HG02571 (cell line): ENCODE data around the gene MCEMP1.
A peak's percentile ranks its signal among the peaks of the same experiment; 100 is the strongest.

Experiments
- ATAC-seq: cut with Tn5 transposase; IDR thresholded peaks from one replicate; pipeline ENCODE4 v1.9.1; 2021; ENCODE audit warnings: mild to moderate bottlenecking, moderate library complexity; ENCODE audit not compliant: unreplicated experiment

The MCEMP1 gene, protein sequence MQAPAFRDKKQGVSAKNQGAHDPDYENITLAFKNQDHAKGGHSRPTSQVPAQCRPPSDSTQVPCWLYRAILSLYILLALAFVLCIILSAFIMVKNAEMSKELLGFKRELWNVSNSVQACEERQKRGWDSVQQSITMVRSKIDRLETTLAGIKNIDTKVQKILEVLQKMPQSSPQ

GRCh38 chr19:7676854-7677253, at the start of gene MCEMP1:
Gene MCEMP1 (plus strand): TSS chr19:7677090. CDS start chr19:7677121, 31 bp downstream.
- no peak for ATAC-seq

- ATAC-seq, result no peak
These were observed 49.7 kb upstream of the MCEMP1 start for GRCh38 chr19:7627166-7627565.

GRCh38 chr19:7628589-7629311, 48.1 kb upstream of the MCEMP1 start:
- ATAC-seq, result no peak

DNA sequence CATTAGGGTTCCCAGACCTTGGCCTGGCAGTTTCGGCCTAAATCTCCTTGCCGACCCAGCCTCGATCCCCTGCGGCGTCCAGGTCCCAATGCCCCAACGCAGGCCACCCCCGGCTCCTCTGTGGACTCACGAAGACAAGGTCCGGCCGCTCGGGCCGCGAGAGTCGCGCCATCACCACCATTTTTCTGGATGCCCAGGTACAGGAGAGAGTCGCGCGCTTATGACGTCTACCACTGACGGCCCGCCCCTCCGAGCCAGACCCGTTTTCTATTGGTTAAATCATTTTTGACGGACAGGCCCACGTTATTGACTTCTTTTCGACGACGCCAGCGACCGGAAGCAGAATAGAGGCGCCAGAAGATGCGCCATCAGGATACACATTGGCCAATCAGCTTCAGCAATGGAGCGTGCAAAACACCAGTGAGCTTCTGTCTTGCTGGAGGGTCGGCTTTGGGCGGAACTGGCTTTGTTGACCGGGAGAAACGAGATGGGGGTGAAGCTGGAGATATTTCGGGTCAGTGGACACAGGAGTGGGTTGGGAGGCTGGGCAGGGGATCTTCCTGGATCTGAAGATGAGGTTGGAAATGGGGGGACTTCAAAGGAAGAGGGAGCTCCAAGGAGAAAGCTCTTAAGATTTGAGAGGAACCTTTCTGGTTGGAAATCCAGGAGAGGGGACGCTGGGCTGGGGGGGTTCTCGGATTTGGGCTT, 47.4 kb upstream of the MCEMP1 start, which contains the start of the genes PET100 and XAB2:
Gene PET100, plus strand, starts transcription at position 447 of the 708 bp plus-strand sequence. Its CDS starts 41 bp downstream, at position 488.
Gene XAB2, minus strand, starts transcription at position 199 of the 708 bp plus-strand sequence. Its CDS starts 18 bp downstream, at position 181.
- ATAC-seq, result peak; percentile 81

DNA sequence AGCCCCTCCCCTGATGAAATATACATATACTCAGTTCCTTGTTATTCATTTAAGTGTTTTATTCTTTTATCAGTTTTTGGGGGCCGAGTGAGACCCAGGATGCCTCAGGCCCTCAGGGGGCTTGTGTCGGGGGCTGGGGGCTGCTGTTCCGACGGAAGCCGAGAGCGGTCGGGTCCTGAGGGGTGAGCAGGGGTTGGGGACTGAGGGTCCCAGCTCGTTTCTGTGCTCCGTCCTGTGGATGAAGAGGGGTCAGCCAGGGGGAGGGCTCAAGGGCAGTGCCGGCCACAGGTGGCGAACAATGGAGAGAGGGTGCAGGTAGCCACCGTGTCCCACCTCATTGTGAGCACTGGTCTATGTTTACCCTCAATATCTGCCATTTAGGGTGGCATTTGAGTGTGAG, 45.3 kb upstream of the MCEMP1 start:
- no peak for ATAC-seq

GRCh38 chr19:7632340-7633203, 44.3 kb upstream of the MCEMP1 start:
- ATAC-seq, result no peak

GRCh38 chr19:7633698-7634097, 43.2 kb upstream of the MCEMP1 start, which contains the start of gene PCP2:
Gene PCP2 (minus strand): TSS chr19:7633719. CDS start chr19:7633457, 262 bp downstream.
- no peak for ATAC-seq

DNA sequence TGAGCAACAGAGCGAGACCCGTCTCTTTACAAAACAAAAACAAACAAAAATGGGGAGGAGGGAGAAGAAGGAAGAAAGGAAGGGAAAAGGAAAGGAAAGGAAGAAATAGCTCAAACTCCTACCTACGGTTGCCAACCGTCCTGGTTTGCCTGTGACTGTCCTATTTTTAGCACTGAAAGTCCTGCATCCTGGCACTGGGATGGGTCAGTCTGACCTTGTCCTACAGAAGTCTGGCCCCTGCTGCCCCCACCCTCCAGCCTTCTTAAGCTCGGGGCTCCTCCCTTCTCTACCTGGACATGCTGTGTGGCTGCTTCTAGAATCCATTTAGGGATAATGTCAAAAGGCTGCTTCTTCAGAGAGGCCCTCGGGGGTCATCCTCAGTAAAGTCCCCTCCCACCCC, 41.2 kb upstream of the MCEMP1 start:
- ATAC-seq, result no peak

DNA sequence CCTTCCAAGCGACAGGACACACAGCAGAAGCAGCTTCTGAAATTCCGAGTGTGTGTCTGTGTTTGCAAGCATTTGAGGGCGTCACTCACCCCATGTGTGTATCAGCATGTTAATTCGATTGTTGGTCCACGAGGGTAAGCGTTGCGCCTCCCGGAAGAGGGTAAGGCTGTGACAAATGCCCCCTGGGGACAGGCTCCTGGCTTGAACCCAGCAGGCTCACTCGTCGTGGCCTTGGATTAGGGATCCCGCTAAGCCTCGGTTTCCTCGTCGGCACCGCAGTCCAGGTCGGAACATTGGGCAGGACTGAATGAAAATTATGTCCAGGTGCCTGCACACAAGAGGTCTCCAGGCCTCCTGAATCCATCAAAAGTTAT, 40.6 kb upstream of the MCEMP1 start:
- ATAC-seq, result no peak

DNA sequence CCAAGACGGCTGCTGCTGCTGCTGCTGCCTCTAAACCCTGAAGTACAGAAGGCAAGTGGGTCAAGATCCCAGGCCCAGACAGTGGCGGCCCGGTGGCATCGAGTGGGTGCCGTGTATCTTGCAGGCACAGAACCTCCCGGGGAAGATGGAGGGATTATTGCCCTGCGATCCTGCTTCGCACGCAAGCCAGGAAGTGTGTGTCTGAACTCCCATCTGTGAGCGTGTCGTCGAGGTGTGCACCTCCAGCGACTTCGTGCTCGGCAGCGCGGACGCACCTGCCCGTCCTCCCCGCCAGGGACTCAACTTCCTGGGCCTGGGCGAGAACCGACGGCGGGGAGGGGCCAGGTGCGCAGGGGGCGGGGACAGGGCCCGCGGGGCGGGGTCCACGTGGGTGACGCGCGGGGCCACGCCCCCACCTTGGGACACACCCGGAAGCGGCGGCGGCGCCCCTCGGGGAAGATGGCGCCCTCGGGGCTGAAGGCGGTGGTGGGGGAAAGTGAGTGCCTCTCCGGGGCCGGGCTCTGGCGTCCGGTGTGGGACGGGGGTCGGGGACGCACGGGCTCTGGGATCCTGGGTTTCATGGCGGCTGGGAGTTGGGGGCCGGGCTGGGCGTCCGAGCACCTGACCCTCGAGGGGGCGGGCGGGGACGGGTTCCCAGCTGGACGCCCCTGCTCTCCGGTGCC, 40.1 kb upstream of the MCEMP1 start, which contains the start of gene STXBP2:
Gene STXBP2, plus strand, starts transcription at position 420 of the 683 bp plus-strand sequence. Its CDS starts 40 bp downstream, at position 460.
- peak; percentile 58 for ATAC-seq

GRCh38 chr19:7637374-7638256, 39.3 kb upstream of the MCEMP1 start:
- no peak for ATAC-seq

DNA sequence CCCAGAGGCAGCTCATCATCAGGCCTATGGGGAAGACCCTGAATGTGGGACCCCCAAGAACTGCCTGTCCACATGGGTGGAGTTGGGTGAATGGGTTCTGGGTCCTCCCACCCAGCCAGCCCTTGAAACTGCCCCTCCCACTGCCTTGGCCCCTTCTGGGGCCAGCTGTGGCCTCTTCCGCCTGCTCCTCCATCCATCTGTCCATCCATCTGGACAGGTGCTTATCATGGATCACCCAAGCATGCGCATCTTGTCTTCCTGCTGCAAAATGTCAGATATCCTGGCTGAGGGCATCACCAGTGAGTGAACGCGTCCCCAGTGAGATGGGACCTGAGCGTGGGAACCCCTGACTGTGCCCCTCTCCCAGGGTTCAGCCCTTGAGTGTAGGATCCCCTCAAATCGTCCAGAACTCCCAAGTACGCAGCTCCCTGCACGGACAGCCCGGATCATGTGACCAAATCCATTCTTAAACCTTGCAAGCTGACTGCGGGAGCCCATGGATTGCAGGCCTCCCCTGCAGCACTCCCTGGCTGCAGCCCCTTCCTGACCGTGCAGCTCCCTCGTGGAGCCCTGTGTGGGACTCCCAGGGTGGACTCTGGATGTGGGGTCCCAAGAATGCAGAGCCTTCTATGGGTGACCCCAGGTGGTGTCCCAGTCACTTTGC, 38.0 kb upstream of the MCEMP1 start:
- ATAC-seq, result no peak

GRCh38 chr19:7639863-7640348, 37.0 kb upstream of the MCEMP1 start:
- no peak for ATAC-seq

GRCh38 chr19:7640803-7641202, 36.1 kb upstream of the MCEMP1 start:
- no peak for ATAC-seq

GRCh38 chr19:7641290-7642276, 35.3 kb upstream of the MCEMP1 start:
- ATAC-seq, result no peak

- no peak for ATAC-seq
These were observed 34.4 kb upstream of the MCEMP1 start for GRCh38 chr19:7642295-7643030.
